HepG2 (cell line): Measurements from ENCODE around the gene NKPD1. TPM values are rescaled to one million over a fixed set of nuclear protein-coding genes. Genes with fewer than 3 reads are reported as not detected.

Experiments used
- AKAP8 ChIP-seq: sonication (generic); formaldehyde crosslinking; IDR thresholded peaks from 2 replicates; pipeline ENCODE4 v1.5.1; 2020; ENCODE audit warnings: mild to moderate bottlenecking, missing genetic modification reagents
- HOXA7 ChIP-seq: sonication (generic); formaldehyde crosslinking; IDR thresholded peaks from 2 replicates; pipeline ENCODE4 v1.8.1; 2022; ENCODE audit warnings: mild to moderate bottlenecking, missing genetic modification reagents, moderate library complexity
- JUN ChIP-seq: sonication (generic); formaldehyde crosslinking; IDR thresholded peaks from 2 replicates; pipeline ENCODE4 v1.4.0; 2020; ENCODE audit warnings: mild to moderate bottlenecking, missing genetic modification reagents
- KLF12 ChIP-seq: sonication (generic); formaldehyde crosslinking; IDR thresholded peaks from 2 replicates; pipeline ENCODE4 v1.4.0; 2020; ENCODE audit warnings: missing genetic modification reagents, borderline replicate concordance
- RCOR2 ChIP-seq: IDR thresholded peaks from 2 replicates; pipeline ENCODE4 v1.6.1; 2016; ENCODE audit warnings: missing biosample characterization, missing genetic modification reagents
- RFXANK ChIP-seq: IDR thresholded peaks from 2 replicates; pipeline ENCODE4 v1.6.1; 2016
- SALL1 ChIP-seq: sonication (generic); formaldehyde crosslinking; IDR thresholded peaks from 2 replicates; pipeline ENCODE4 v1.8.0; 2022; ENCODE audit warnings: mild to moderate bottlenecking, missing genetic modification reagents
- SRY ChIP-seq: sonication (generic); formaldehyde crosslinking; IDR thresholded peaks from 2 replicates; pipeline ENCODE4 v1.8.0; 2022; ENCODE audit warnings: mild to moderate bottlenecking, missing genetic modification reagents
- TBX2 ChIP-seq: sonication (generic); formaldehyde crosslinking; IDR thresholded peaks from 2 replicates; pipeline ENCODE4 v1.5.0; 2020; ENCODE audit warnings: missing genetic modification reagents, mild to moderate bottlenecking, borderline replicate concordance
- ZNF143 ChIP-seq: sonication (generic); formaldehyde crosslinking; IDR thresholded peaks from 2 replicates; pipeline ENCODE4 v1.4.0; 2020; ENCODE audit warnings: missing genetic modification reagents
- ZNF441 ChIP-seq: sonication (generic); formaldehyde crosslinking; IDR thresholded peaks from 2 replicates; pipeline ENCODE4 v1.7.0; 2021; ENCODE audit warnings: missing genetic modification reagents, borderline replicate concordance
- ZNF572 ChIP-seq: sonication (generic); formaldehyde crosslinking; IDR thresholded peaks from 2 replicates; pipeline ENCODE4 v1.5.1; 2020; ENCODE audit warnings: mild to moderate bottlenecking, missing genetic modification reagents
- ZNF598 ChIP-seq: sonication (generic); formaldehyde crosslinking; IDR thresholded peaks from 2 replicates; pipeline ENCODE4 v1.5.1; 2020; ENCODE audit warnings: mild to moderate bottlenecking, missing genetic modification reagents, borderline replicate concordance
- ZNF607 ChIP-seq: sonication (generic); formaldehyde crosslinking; IDR thresholded peaks from 2 replicates; pipeline ENCODE4 v1.5.1; 2020; ENCODE audit warnings: missing genetic modification reagents, mild to moderate bottlenecking, borderline replicate concordance
- ZNF615 ChIP-seq: sonication (generic); formaldehyde crosslinking; IDR thresholded peaks from 2 replicates; pipeline ENCODE4 v1.5.0; 2020; ENCODE audit warnings: mild to moderate bottlenecking, missing genetic modification reagents, borderline replicate concordance
- ZNF629 ChIP-seq: sonication (generic); formaldehyde crosslinking; conservative IDR thresholded peaks from 2 replicates; pipeline ENCODE4 v1.5.0; 2020; ENCODE audit warnings: missing genetic modification reagents
- ZNF660 ChIP-seq: sonication (generic); formaldehyde crosslinking; IDR thresholded peaks from 2 replicates; pipeline ENCODE4 v1.5.1; 2020; ENCODE audit warnings: mild to moderate bottlenecking, low read depth, missing genetic modification reagents, borderline replicate concordance
- ZNF703 ChIP-seq: sonication (generic); formaldehyde crosslinking; IDR thresholded peaks from 2 replicates; pipeline ENCODE4 v1.5.1; 2020; ENCODE audit warnings: missing genetic modification reagents, mild to moderate bottlenecking, moderate library complexity, borderline replicate concordance
- ZNF850 ChIP-seq: sonication (generic); formaldehyde crosslinking; conservative IDR thresholded peaks from 2 replicates; pipeline ENCODE4 v1.9.0; 2021; ENCODE audit warnings: mild to moderate bottlenecking, missing genetic modification reagents
- polyA plus RNA-seq, 8 experiments: library from polyadenylated mRNA; depleted of rRNA in 3 of 8; stranded (reverse) in 7 of 8; unstranded in 1 of 8; fragments of >200 nt; fragmentation: Illumina TruSeq in 4 of 8; extraction: Trizol in 4 of 8; gene quantifications; 2 replicates each; pipeline versions ENCODE4 v1.2.1 to v1.2.3, GENCODE V29; 2011 to 2016; ENCODE audit warnings: low read depth in 4 of 8, missing spikeins in 1 of 8, mixed read lengths in 1 of 8; ENCODE audit not compliant: insufficient read depth in 1 of 8
- total RNA-seq, 5 experiments: library from RNA; depleted of rRNA; stranded (reverse); fragments of >200 nt; fragmentation: Illumina TruSeq; extraction: Trizol; gene quantifications; 2 replicates each; pipeline ENCODE4 v1.2.3, GENCODE V29; 2016; ENCODE audit warnings: low read depth in 1 of 5
- TF ChIP-seq, protein P1 (sequence below): IDR thresholded peaks from 2 replicates; pipeline ENCODE4 v1.6.1; 2012; ENCODE audit warnings: inconsistent platforms
- TF ChIP-seq, protein P2 (sequence below): sonication (generic); formaldehyde crosslinking; IDR thresholded peaks from 2 replicates; pipeline ENCODE4 v1.8.0; 2023; ENCODE audit warnings: mild to moderate bottlenecking, missing genetic modification reagents
- TF ChIP-seq, protein P3 (sequence below): sonication (generic); formaldehyde crosslinking; IDR thresholded peaks from 2 replicates; pipeline ENCODE4 v1.5.1; 2020; ENCODE audit warnings: mild to moderate bottlenecking, missing genetic modification reagents, moderate library complexity
- TF ChIP-seq, protein P4 (sequence below): sonication (generic); formaldehyde crosslinking; IDR thresholded peaks from 2 replicates; pipeline ENCODE4 v1.5.0; 2020; ENCODE audit warnings: missing genetic modification reagents, mild to moderate bottlenecking, borderline replicate concordance
- TF ChIP-seq, protein P5 (sequence below): sonication (generic); formaldehyde crosslinking; IDR thresholded peaks from 2 replicates; pipeline ENCODE4 v1.5.1; 2020; ENCODE audit warnings: missing genetic modification reagents, mild to moderate bottlenecking, borderline replicate concordance
- TF ChIP-seq, protein P6 (sequence below): sonication (generic); formaldehyde crosslinking; IDR thresholded peaks from 2 replicates; pipeline ENCODE4 v1.4.0; 2020; ENCODE audit warnings: missing genetic modification reagents

The NKPD1 gene
- total and polyA plus RNA-seq, 2 of the 13 experiments (the other 11 are each of a cell fraction or from before 2014, with no cell fraction given) = 0.03 TPM; not detected in 1

DNA sequence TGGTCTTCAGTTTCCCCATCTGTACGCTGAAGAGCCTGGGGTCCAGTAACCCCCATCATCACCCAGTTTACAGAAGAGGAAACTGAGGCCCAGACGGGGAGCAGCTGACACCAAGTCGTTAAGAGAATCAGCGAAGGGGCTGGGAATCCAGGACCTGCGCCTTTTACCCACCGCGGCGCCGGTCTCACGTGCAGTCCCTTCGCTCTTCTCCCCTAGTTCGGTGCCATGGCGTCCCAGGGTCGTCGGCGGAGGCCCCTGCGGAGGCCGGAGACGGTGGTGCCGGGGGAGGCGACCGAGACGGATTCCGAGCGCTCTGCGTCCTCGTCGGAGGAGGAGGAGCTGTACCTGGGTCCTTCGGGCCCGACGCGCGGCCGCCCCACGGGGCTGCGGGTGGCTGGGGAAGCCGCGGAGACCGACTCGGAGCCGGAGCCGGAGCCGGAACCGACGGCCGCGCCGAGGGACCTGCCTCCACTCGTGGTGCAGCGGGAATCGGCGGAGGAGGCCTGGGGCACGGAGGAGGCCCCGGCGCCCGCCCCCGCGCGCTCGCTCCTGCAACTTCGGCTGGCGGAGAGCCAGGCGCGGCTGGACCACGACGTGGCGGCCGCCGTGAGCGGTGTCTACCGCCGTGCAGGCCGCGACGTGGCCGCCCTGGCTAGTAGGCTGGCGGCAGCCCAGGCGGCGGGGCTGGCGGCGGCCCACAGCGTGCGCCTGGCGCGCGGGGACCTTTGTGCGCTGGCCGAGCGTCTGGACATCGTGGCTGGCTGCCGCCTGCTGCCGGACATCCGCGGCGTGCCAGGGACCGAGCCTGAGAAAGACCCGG lies 18.5 kb upstream of the NKPD1 start (continued):
- TF ChIP-seq, protein P1, sequence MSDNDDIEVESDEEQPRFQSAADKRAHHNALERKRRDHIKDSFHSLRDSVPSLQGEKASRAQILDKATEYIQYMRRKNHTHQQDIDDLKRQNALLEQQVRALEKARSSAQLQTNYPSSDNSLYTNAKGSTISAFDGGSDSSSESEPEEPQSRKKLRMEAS = peak; percentile 36
- TF ChIP-seq ZNF660 (no peak), ZNF598 (no peak), ZNF607 (CRISPR knock-in tag) (peak; percentile 81), KLF12 (CRISPR knock-in tag) (peak; percentile 20), ZNF850 (CRISPR knock-in tag) (no peak), ZNF441 (peak; percentile 96; the same call in 1 of the 2 replicates), RCOR2 (no peak), SALL1 (CRISPR knock-in tag) (no peak; the same call in 1 of the 2 replicates), ZNF572 (CRISPR knock-in tag) (0 out of 2 replicates have a peak, but pooled peaks have one; percentile 70), AKAP8 (CRISPR knock-in tag) (no peak), TBX2 (CRISPR knock-in tag) (peak; percentile 1; the same call in 1 of the 2 replicates), JUN (CRISPR knock-in tag) (no peak), RFXANK (CRISPR knock-in tag) (no peak), HOXA7 (CRISPR knock-in tag) (no peak), ZNF615 (CRISPR knock-in tag) (no peak), ZNF703 (CRISPR knock-in tag) (no peak), SRY (CRISPR knock-in tag) (peak; percentile 24; the same call in 1 of the 2 replicates), ZNF629 (peak; percentile 57; the same call in 1 of the 2 replicates), ZNF143 (CRISPR knock-in tag) (0 out of 2 replicates have a peak, but pooled peaks have one; percentile 15)
- TF ChIP-seq, protein P2, sequence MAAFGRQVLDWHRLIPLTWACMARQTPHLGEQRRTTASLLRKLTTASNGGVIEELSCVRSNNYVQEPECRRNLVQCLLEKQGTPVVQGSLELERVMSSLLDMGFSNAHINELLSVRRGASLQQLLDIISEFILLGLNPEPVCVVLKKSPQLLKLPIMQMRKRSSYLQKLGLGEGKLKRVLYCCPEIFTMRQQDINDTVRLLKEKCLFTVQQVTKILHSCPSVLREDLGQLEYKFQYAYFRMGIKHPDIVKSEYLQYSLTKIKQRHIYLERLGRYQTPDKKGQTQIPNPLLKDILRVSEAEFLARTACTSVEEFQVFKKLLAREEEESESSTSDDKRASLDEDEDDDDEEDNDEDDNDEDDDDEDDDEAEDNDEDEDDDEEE (CRISPR knock-in tag) = no peak
- TF ChIP-seq, protein P3, sequence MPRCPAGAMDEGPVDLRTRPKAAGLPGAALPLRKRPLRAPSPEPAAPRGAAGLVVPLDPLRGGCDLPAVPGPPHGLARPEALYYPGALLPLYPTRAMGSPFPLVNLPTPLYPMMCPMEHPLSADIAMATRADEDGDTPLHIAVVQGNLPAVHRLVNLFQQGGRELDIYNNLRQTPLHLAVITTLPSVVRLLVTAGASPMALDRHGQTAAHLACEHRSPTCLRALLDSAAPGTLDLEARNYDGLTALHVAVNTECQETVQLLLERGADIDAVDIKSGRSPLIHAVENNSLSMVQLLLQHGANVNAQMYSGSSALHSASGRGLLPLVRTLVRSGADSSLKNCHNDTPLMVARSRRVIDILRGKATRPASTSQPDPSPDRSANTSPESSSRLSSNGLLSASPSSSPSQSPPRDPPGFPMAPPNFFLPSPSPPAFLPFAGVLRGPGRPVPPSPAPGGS (CRISPR knock-in tag) = peak; percentile 44; the same call in 1 of the 2 replicates
- TF ChIP-seq, protein P4, sequence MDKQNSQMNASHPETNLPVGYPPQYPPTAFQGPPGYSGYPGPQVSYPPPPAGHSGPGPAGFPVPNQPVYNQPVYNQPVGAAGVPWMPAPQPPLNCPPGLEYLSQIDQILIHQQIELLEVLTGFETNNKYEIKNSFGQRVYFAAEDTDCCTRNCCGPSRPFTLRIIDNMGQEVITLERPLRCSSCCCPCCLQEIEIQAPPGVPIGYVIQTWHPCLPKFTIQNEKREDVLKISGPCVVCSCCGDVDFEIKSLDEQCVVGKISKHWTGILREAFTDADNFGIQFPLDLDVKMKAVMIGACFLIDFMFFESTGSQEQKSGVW (CRISPR knock-in tag) = no peak
- TF ChIP-seq, protein P5, sequence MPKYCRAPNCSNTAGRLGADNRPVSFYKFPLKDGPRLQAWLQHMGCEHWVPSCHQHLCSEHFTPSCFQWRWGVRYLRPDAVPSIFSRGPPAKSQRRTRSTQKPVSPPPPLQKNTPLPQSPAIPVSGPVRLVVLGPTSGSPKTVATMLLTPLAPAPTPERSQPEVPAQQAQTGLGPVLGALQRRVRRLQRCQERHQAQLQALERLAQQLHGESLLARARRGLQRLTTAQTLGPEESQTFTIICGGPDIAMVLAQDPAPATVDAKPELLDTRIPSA (CRISPR knock-in tag) = 0 out of 2 replicates have a peak, but pooled peaks have one; percentile 31
- TF ChIP-seq, protein P6, sequence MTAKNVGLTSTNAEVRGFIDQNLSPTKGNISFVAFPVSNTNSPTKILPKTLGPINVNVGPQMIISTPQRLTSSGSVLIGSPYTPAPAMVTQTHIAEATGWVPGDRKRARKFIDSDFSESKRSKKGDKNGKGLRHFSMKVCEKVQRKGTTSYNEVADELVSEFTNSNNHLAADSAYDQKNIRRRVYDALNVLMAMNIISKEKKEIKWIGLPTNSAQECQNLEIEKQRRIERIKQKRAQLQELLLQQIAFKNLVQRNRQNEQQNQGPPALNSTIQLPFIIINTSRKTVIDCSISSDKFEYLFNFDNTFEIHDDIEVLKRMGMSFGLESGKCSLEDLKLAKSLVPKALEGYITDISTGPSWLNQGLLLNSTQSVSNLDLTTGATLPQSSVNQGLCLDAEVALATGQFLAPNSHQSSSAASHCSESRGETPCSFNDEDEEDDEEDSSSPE = no peak
